Osteocyte (in vitro differentiated cells): ENCODE results near the gene CRYBB1. TPM values are rescaled to one million over a fixed set of nuclear protein-coding genes. Genes with fewer than 3 reads are reported as not detected.

ENCODE experiments used
- DNase-seq: peaks from one replicate; pipeline ENCODE4 v3.0.0; 2021; ENCODE audit warnings: mixed read lengths; ENCODE audit not compliant: unreplicated experiment; ENCODE audit errors: extremely low spot score
- H3K27ac Mint-ChIP-seq: one replicate; pipeline ENCODE4 v1.8.0; 2021; ENCODE audit warnings: mild to moderate bottlenecking, mixed read lengths; ENCODE audit not compliant: unreplicated experiment
- H3K27me3 Mint-ChIP-seq: one replicate; pipeline ENCODE4 v1.8.0; 2021; ENCODE audit warnings: mixed read lengths; ENCODE audit not compliant: unreplicated experiment
- H3K36me3 Mint-ChIP-seq: one replicate; pipeline ENCODE4 v1.8.0; 2021; ENCODE audit warnings: mixed read lengths; ENCODE audit not compliant: unreplicated experiment
- H3K4me1 Mint-ChIP-seq: one replicate; pipeline ENCODE4 v1.8.0; 2021; ENCODE audit warnings: mixed read lengths; ENCODE audit not compliant: unreplicated experiment
- H3K4me3 Mint-ChIP-seq: one replicate; pipeline ENCODE4 v1.8.0; 2021; ENCODE audit warnings: mild to moderate bottlenecking, moderate library complexity, mixed read lengths; ENCODE audit not compliant: unreplicated experiment
- H3K9me3 Mint-ChIP-seq: one replicate; pipeline ENCODE4 v1.8.0; 2021; ENCODE audit warnings: mixed read lengths; ENCODE audit not compliant: unreplicated experiment
- long read RNA-seq: library from polyadenylated mRNA; unstranded; transcript quantifications from one replicate; pipeline ENCODE4 v2.0.0, GENCODE V29; 2021
- total RNA-seq: library from RNA; stranded (reverse); gene quantifications from 2 replicates; pipeline ENCODE4 v1.2.1, GENCODE V29; 2021
- TF ChIP-seq, protein P1 (sequence below): fragments of 200-600 bp; sonication (generic); IDR thresholded peaks from 2 replicates; pipeline ENCODE4 v1.5.0; 2021; ENCODE audit warnings: antibody characterized with exemption, mild to moderate bottlenecking, moderate library complexity

CRYBB1 gene
- not detected in 2 replicates for total RNA-seq
- long read RNA-seq, result 0 reads

DNA sequence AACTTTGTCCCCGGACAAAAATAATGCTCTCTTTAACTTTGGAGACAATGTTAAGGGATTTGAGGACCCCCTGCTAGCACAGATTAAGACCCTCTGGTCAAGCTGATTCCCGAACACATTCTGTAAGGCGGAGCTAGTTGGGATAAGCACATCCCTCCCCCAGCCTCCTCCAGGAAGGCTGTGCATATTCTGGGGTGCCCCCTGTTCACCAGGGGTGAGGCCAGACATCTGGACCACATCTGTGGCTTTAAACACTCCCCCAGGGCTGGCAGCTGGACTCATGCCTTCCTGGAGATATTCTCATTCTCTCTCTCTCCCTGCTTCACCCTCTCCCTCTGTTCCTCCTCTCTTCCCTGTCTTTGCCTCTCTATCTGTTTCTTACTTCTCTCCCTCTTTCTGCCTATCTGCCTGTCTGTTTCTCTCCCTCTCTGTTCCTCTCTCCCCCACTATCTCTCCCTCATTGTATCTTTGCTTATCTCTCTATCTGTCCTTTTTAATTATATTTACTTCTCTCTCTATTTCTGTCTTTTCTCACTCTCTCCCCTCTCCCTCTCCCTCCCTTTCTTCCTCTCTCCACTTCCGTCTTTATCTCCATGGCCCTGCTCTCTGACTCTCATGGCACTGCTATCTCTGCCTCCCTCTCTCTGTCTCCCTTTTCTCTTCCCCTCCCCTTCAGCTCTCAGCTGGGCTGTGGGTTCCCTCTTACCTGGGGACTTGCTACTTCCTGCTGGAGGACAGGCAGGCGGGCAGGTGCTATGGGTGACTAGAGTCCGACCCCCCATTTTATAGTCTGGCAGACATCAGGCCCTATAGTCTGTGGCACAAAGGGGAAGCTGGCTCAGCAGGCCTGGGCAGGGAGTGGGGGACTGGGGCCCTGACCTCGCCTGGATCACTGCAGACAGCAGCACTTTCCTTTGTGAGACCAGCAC, at the start of gene CRYBB1:
CRYBB1 (minus strand) TSS at position 757 of the 929 bp plus-strand sequence. CDS start 1,708 bp downstream, outside the sequence.
- TF ChIP-seq, protein P1, sequence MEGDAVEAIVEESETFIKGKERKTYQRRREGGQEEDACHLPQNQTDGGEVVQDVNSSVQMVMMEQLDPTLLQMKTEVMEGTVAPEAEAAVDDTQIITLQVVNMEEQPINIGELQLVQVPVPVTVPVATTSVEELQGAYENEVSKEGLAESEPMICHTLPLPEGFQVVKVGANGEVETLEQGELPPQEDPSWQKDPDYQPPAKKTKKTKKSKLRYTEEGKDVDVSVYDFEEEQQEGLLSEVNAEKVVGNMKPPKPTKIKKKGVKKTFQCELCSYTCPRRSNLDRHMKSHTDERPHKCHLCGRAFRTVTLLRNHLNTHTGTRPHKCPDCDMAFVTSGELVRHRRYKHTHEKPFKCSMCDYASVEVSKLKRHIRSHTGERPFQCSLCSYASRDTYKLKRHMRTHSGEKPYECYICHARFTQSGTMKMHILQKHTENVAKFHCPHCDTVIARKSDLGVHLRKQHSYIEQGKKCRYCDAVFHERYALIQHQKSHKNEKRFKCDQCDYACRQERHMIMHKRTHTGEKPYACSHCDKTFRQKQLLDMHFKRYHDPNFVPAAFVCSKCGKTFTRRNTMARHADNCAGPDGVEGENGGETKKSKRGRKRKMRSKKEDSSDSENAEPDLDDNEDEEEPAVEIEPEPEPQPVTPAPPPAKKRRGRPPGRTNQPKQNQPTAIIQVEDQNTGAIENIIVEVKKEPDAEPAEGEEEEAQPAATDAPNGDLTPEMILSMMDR, result no peak
- no peak within 1 kb of the TSS for H3K27ac Mint-ChIP-seq
- no peaks in the 10 kb centered on the region for H3K36me3 Mint-ChIP-seq
- H3K9me3 Mint-ChIP-seq, result no peaks in the 10 kb centered on the region
- H3K4me1 Mint-ChIP-seq, result peaks cover 5% of the 10 kb centered on the region
- no peak within 1 kb of the TSS for H3K4me3 Mint-ChIP-seq
- no peak for DNase-seq
- peaks cover 48% of the 10 kb centered on the region for H3K27me3 Mint-ChIP-seq

DNA sequence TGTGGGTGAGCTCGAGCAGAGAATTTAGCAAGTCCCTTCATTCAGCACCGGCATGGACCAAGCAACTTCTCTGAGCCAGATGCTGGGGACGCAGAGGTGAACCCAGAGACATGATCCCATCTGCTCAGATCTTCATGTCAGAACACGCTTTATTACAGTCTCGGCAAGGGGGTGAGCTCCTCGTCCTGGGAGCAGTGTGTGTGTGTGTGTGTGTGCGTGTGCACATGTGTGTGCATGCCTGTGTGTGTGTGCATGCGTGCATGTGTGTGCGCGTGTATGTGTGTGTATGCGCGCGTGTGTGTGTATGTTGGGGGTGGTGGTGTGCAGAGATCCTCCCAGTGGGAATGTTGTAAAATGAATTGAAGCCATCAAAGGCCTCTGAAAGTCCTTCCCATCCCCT, 49.3 kb upstream of the CRYBB1 start:
- no peaks in the 10 kb centered on the region for H3K9me3 Mint-ChIP-seq
- peaks cover 8% of the 10 kb centered on the region for H3K4me1 Mint-ChIP-seq
- TF ChIP-seq, protein P1, result no peak
- H3K27me3 Mint-ChIP-seq, result peaks cover 4% of the 10 kb centered on the region
- H3K4me3 Mint-ChIP-seq, result no peak overlapping the region
- H3K36me3 Mint-ChIP-seq, result no peaks in the 10 kb centered on the region
- DNase-seq, result no peak
- no peak overlapping the region for H3K27ac Mint-ChIP-seq

DNA sequence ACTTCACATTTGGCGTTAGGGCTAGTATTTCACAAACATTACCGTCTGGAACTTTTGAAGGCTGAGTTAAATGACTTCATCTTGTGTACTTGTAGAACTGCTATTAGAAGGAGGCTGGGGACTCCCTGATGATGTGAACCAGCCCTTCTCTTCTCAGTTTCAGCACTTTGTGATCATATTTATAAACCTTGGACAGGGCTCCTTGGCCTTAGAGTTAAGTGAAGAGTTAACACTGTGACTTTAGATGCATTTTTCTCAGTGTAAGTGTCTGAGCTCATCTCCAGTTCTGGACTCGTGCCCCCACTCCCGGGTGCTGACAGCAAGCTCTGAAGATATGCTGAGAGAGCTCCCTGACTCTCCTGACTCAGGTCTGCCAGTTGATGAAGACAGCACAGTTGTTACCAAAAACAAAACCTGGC, 48.0 kb upstream of the CRYBB1 start:
- peaks cover 4% of the 10 kb centered on the region for H3K27me3 Mint-ChIP-seq
- H3K4me1 Mint-ChIP-seq, result peaks cover 5% of the 10 kb centered on the region
- no peaks in the 10 kb centered on the region for H3K36me3 Mint-ChIP-seq
- no peak overlapping the region for H3K4me3 Mint-ChIP-seq
- no peaks in the 10 kb centered on the region for H3K9me3 Mint-ChIP-seq
- TF ChIP-seq, protein P1, result no peak
- no peak for DNase-seq
- H3K27ac Mint-ChIP-seq, result no peak overlapping the region

DNA sequence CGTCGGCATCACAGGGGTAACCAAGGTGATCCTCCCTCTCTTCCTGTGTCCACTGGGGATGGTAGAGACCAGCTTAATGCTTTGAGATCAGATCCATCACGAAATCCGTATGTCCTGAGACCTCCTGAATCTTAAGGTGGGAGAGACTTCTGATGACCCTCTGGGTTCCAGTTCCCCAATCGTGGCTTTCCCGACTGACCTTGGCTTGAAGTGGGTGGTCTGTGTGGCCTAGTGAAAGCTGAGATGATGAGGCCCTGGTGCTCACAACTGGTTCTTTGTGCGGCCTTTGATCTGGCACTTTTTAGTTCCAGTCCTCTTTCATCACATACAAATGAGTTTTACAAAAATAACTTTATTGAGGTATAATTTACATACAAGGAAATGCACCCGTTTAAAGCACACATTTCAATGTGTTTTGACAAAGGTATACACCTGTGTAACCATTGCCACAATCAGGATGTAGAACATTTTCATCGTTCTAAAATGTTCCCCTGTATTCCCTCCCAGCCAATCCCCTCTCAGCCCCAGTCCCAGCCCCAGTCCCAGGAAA, 45.6 kb upstream of the CRYBB1 start:
- H3K4me3 Mint-ChIP-seq, result no peak overlapping the region
- peaks cover 8% of the 10 kb centered on the region for H3K27me3 Mint-ChIP-seq
- TF ChIP-seq, protein P1, result no peak
- DNase-seq, result no peak
- no peak overlapping the region for H3K27ac Mint-ChIP-seq
- H3K36me3 Mint-ChIP-seq, result no peaks in the 10 kb centered on the region
- peaks cover 13% of the 10 kb centered on the region for H3K4me1 Mint-ChIP-seq
- no peaks in the 10 kb centered on the region for H3K9me3 Mint-ChIP-seq

DNA sequence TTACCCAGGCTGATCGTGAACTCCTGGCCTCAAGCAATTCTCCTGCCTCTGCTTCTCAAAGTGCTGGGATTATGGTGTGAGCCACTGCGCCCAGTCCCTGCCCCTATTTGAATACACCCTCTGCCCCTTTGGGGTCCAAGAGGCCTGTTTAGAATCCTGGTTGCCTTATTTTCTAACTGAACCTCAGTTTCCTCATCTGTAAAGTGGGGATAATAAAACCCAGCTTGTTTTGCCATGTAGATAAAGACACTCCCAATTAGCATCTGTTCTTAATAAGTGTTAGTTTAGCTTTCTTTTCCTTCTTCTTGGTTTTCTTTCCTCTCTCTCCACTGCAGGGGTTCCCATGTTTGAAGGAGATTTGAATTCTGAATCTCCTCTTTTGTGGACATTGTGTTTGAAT, 44.3 kb upstream of the CRYBB1 start:
- DNase-seq, result no peak

More for the DNA sequence above, 44.3 kb upstream of the CRYBB1 start:
- peaks cover 24% of the 10 kb centered on the region for H3K4me1 Mint-ChIP-seq
- TF ChIP-seq, protein P1, result no peak
- H3K9me3 Mint-ChIP-seq, result no peaks in the 10 kb centered on the region
- H3K27me3 Mint-ChIP-seq, result peaks cover 14% of the 10 kb centered on the region
- no peak overlapping the region for H3K27ac Mint-ChIP-seq
- no peaks in the 10 kb centered on the region for H3K36me3 Mint-ChIP-seq
- H3K4me3 Mint-ChIP-seq, result no peak overlapping the region
